DOHH2 (cell line): ENCODE data around the gene SGPL1.

Source experiments
- EZH2phosphoT487 ChIP-seq: fragments of 200-600 bp; sonication (generic); IDR thresholded peaks from 2 replicates; pipeline ENCODE4 v1.6.1; 2017; ENCODE audit warnings: borderline replicate concordance, mild to moderate bottlenecking, antibody characterized with exemption, low read length, moderate library complexity, mixed read lengths
- TF ChIP-seq, protein P1 (sequence below): fragments of 200-600 bp; sonication (generic); IDR thresholded peaks from one replicate; pipeline ENCODE4 v1.5.1; 2014; ENCODE audit warnings: antibody characterized with exemption, mild to moderate bottlenecking, low read depth, low read length; ENCODE audit not compliant: poor library complexity, severe bottlenecking

- TF ChIP-seq, protein P1, sequence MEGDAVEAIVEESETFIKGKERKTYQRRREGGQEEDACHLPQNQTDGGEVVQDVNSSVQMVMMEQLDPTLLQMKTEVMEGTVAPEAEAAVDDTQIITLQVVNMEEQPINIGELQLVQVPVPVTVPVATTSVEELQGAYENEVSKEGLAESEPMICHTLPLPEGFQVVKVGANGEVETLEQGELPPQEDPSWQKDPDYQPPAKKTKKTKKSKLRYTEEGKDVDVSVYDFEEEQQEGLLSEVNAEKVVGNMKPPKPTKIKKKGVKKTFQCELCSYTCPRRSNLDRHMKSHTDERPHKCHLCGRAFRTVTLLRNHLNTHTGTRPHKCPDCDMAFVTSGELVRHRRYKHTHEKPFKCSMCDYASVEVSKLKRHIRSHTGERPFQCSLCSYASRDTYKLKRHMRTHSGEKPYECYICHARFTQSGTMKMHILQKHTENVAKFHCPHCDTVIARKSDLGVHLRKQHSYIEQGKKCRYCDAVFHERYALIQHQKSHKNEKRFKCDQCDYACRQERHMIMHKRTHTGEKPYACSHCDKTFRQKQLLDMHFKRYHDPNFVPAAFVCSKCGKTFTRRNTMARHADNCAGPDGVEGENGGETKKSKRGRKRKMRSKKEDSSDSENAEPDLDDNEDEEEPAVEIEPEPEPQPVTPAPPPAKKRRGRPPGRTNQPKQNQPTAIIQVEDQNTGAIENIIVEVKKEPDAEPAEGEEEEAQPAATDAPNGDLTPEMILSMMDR: no peak
- TF ChIP-seq EZH2phosphoT487: no peak
These were observed 39.9 kb upstream of the SGPL1 start for GRCh38 chr10:70775679-70776454.
